ENCODE measurements around the gene MROH9. TPM values are rescaled to one million over a fixed set of nuclear protein-coding genes. Genes with fewer than 3 reads are reported as not detected.

The MROH9 gene
- total and polyA plus RNA-seq, 9 of the 15 experiments (the other 6 are each of a cell fraction or from before 2014, with no cell fraction given), result not detected

GRCh38 chr1:171107262-171107940, 172.1 kb downstream of the MROH9 start:
- Histone ChIP-seq H3K27ac (ENCODE audit: extremely low read depth, low read depth, low read length) (no peak overlapping the region), H3K36me3 (ENCODE audit: control insufficient read depth, insufficient read depth, low read length) (no peaks in the 10 kb centered on the region), H3K9ac (ENCODE audit: insufficient read depth in 1 of 2, low read depth in 2 of 2, low read length in 2 of 2) (no peak overlapping the region), H3K27me3 (ENCODE audit: control insufficient read depth in 2 of 2, insufficient read depth in 2 of 2, low read length in 2 of 2) (no peaks in the 10 kb centered on the region), H3K79me2 (ENCODE audit: control insufficient read depth, insufficient read depth, low read length) (no peaks in the 10 kb centered on the region), H3K9me1 (ENCODE audit: control insufficient read depth, insufficient read depth, low read length) (no peaks in the 10 kb centered on the region), H2AFZ (ENCODE audit: low read depth, low read length) (no peak overlapping the region), H3K4me2 (ENCODE audit: insufficient read depth, low read length) (no peak overlapping the region), H3K9me3 (replicated peaks; ENCODE audit: control insufficient read depth, insufficient read depth, low read depth, low read length) (no peaks in the 10 kb centered on the region), H3K4me3 (no peak overlapping the region), H4K20me1 (replicated peaks; ENCODE audit: control insufficient read depth, insufficient read depth, low read length) (no peaks in the 10 kb centered on the region), H3K4me1 (replicated peaks in 1 of 2; ENCODE audit: control insufficient read depth in 2 of 2, insufficient read depth in 2 of 2, low read length in 2 of 2) (no peaks in the 10 kb centered on the region)
- WGBS (ENCODE audit: insufficient coverage, low coverage, missing lambda C conversion rate), result 0% methylated on average over 3 of the region's 3 CpGs
- ATAC-seq (no peak), FAIRE-seq (no peak), DNase-seq (ENCODE audit: extremely low read depth in 1 of 4, low spot score in 3 of 4) (no peak)
- no peak for TF ChIP-seq RERE (CRISPR knock-in tag; IDR thresholded peaks at IDR 0.05; ENCODE audit: borderline replicate concordance)
- TF ChIP-seq ZNF764 (CRISPR knock-in tag; IDR thresholded peaks at IDR 0.05; ENCODE audit: low read depth), result no peak
- CTCF ChIA-PET (ENCODE audit: low intra/inter-chr PET ratio), result no interaction called here
- intact Hi-C loops (cut with micrococcal nuclease) (no loop called here), in situ Hi-C loops (cut with MboI) (no loop called here)
- BruUV-seq (replicated peaks), result no TSS peak
- POLR2A ChIA-PET, result no interaction called here

Data from K562 (cell line).